ENCODE results near the gene METTL22. TPM values are rescaled to one million over a fixed set of nuclear protein-coding genes. Genes with fewer than 3 reads are reported as not detected.

The METTL22 gene
- 26.9 and 46.4 TPM in 2 replicates for total RNA-seq

DNA sequence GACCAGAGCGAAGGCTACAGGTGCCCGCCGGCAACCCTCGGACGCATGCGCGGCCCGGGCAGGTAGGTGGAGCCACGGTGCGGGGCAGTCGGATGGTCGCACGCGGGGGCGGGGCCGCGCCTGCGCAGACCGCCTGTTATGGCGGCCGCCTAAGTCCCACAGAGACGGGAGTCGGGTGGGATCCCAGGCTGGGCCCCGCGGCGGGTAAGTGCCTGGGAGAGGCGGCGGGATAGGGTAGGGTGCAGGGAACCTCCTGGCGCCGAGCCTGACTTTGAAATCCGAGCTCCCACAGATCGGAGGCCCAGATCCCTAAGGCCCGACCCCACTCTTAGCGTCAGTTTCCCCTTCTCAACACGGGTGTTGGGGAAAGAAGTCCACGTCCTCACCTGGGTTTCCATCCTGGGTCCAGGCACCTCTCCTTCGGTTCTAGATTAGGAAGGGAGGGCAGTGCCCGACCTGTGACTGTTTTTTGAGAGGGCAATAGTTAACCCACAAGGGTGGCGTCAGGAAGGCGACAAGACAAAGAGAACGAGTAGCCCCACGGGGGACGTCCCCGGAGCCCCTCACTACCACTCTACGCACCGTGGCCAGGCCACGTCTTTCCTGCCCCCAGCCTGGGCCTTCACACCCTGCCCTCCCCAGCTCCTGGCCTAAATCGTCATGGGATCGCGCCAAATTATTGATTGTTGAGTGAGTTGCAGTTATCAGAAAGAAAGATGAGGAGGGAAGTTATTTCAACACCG is at the start of gene METTL22:
Gene METTL22, plus strand, starts transcription at position 127 of the 743 bp plus-strand sequence. CDS start 3,968 bp downstream, outside the sequence.

DNA sequence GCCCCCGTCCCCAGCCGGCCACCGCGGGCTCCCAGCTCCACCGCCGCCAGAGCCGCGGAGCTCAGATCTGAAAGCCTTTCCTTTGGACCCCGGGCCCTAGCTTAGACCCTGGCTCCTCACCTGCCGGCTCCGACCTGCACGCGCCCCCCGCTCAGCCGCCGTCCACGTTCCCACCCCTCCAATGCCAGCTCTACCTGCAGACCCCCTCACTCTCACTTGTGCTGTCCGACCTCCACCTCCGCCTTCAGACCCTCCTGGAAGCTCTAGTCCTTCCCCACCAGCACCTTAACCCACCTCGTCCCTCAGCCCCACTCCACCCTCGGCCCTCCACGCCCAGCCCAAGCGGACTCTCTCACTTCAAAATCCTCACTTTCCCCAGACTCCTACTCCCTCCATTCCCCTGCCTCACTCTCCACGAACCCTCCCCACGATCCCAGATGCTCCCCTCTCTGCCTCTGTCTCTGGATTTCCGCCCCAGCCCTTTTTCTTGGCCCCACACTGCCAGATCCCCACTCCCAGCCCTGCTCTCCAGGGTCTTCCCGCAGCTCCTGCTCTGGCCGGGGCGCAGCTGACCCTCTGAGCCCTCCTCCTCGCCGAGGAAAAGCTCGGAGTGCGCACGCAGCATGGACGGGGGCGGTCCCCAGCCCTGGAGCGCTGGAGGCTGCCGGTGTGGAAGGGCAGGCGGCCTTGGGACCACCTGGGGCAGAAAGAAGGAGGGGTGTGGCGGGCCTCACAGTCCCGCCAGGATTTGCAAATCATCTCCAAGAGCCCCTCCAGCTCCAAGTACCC is 31.4 kb upstream of the METTL22 start, which contains the start of gene TMEM114:
Gene TMEM114, minus strand, starts transcription at position 612 of the 789 bp plus-strand sequence. CDS start 673 bp downstream, outside the sequence.

GRCh38 chr16:8674413-8675022 is 53.0 kb downstream of the METTL22 start, which contains the start of gene ABAT:
ABAT (plus strand) TSS chr16:8674617; CDS start chr16:8735740, 61,123 bp downstream.

Small RNA genes within 50 kb of the gene (small RNA-seq; reads per million reads assigned to genes)
- gene RN7SL743P (ENCODE audit: low replicate concordance), result not detected

Other genes starting within 250 kb of the METTL22 start
- gene TMEM114, start 31.2 kb upstream of the METTL22 start, total RNA-seq, result not detected in 2 replicates
- 0.86 and 1.3 TPM in 2 replicates for gene ABAT, start 52.9 kb downstream of the METTL22 start, total RNA-seq
- 4.3 and 6.3 TPM in 2 replicates for gene TMEM186, start 175.9 kb downstream of the METTL22 start, total RNA-seq
- 51.1 and 55.4 TPM in 2 replicates for gene PMM2, start 176.1 kb downstream of the METTL22 start, total RNA-seq
- gene CARHSP1, start 247.3 kb downstream of the METTL22 start, total RNA-seq, result 89.2 and 158 TPM in 2 replicates